ENCODE data around the gene POMGNT1.

- TF ChIP-seq CTCF (tag by site-specific recombination; IDR thresholded peaks at IDR 0.05) (no peak), ZNF248 (tag by site-specific recombination; IDR thresholded peaks at IDR 0.05) (no peak), ZNF335 (tag by site-specific recombination; conservative IDR thresholded peaks at IDR 0.05) (no peak), TCF7L2 (IDR thresholded peaks at IDR 0.05; ENCODE audit: borderline replicate concordance, low read depth, low read length) (no peak), SP7 (tag by site-specific recombination; IDR thresholded peaks at IDR 0.05) (no peak), KLF1 (tag by site-specific recombination; IDR thresholded peaks at IDR 0.05) (no peak)
These were observed 5.6 kb upstream of the POMGNT1 start for GRCh38 chr1:46203738-46204405.
